ENCODE results near the gene STMN1.

STMN1 gene

DNA sequence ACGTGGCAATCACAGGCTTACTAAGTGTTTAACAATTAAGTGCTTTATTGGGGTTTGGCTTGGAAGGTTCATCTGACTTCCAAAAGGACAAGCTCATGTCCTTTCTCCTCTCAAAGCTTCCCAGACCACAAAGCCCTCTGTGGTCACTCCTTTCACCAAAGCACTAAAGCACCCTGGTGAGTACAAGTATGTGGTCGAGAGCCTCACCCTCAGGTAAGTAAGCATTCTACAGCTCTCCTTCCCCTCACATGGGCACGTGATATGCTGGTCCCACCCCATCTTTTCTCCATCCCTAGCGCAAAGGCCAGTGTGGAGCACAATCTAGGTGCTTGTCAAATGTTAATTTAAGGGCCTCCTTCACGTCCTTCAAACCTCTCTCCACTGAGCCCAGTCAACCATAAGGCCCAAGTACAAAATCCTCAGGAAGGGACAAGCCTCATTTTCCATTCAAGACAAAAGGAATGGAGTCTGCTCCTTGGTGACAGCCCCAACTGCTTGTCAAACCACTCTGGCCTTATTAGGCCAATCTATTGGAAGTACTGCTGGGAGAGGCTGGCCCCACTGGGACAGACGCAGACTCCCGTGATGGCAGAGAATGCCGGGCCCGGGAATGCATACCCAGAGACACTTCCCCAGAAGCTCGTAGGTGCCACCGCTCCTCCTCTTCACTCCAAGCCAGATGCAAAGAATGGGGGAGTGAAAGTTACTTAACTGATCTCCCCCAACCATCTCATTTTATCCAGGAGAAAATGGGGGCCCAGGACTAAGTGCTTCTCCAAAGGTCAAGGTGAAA is 7.8 kb downstream of the STMN1 start:
- TF ChIP-seq, protein P1, sequence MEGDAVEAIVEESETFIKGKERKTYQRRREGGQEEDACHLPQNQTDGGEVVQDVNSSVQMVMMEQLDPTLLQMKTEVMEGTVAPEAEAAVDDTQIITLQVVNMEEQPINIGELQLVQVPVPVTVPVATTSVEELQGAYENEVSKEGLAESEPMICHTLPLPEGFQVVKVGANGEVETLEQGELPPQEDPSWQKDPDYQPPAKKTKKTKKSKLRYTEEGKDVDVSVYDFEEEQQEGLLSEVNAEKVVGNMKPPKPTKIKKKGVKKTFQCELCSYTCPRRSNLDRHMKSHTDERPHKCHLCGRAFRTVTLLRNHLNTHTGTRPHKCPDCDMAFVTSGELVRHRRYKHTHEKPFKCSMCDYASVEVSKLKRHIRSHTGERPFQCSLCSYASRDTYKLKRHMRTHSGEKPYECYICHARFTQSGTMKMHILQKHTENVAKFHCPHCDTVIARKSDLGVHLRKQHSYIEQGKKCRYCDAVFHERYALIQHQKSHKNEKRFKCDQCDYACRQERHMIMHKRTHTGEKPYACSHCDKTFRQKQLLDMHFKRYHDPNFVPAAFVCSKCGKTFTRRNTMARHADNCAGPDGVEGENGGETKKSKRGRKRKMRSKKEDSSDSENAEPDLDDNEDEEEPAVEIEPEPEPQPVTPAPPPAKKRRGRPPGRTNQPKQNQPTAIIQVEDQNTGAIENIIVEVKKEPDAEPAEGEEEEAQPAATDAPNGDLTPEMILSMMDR (IDR thresholded peaks at IDR 0.05; ENCODE audit: low read depth, low read length), result no peak
- DNase-seq (ENCODE audit: extremely low read depth, low read depth), result no peak

GRCh38 chr1:25897754-25898153 is 8.5 kb downstream of the STMN1 start:
- no peak for DNase-seq (ENCODE audit: extremely low read depth, low read depth)
- TF ChIP-seq, protein P1 (IDR thresholded peaks at IDR 0.05; ENCODE audit: low read depth, low read length), result no peak

DNA sequence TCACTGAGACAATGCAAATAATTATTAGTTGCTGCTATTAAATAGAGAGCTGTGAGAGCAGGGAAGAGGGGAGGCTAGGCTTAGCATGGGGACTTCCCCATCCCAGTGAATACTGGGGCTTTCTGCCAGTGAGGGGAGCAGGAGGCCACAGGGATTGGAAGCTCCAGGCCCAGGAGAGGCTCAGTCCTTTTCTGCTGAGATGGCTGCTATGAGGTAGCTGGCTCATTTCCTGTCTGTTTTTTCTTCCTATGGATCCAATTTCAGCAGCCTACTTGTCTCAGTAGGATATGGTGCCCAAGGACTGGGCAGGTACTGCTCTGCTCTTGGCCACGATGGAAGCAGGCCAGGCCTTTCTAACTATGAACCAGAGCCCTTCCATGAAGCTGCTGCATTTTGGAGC is 10.0 kb downstream of the STMN1 start:
- TF ChIP-seq, protein P1 (IDR thresholded peaks at IDR 0.05; ENCODE audit: low read depth, low read length), result no peak
- DNase-seq (ENCODE audit: extremely low read depth, low read depth), result no peak

DNA sequence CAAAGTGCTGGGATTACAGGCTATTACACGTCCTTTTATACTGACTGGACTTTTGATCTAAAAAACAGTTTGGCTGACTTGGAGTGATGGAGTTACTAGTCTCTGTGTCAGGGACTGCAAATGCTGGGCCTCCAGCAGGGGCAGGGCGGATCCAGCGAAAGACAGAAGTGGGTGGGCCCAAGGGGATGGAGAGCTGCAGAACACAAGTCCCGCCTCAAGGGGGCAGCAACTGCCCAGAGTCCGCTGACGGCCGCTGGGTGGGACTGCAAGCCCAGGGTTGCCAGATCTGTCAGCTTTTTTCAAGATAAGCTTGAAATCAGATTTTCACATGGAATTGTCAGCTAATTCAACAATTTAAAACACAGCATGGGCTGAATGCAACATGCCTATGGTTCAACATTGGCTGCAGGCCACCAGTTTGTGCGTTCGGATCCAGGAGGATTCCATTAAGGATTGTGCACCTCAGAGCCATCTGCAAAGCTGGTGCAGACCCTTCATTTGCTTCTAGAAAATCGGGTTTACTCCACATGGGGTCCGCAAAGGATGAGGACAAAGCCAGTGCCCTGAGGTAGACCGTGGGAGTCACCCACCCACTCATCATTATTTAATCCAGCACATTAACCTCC is 10.7 kb downstream of the STMN1 start:
- TF ChIP-seq, protein P1 (IDR thresholded peaks at IDR 0.05; ENCODE audit: low read depth, low read length), result peak; percentile 97
- peak; percentile 85 for DNase-seq (ENCODE audit: extremely low read depth, low read depth)

GRCh38 chr1:25893116-25893515 is 13.1 kb downstream of the STMN1 start:
- TF ChIP-seq, protein P1 (IDR thresholded peaks at IDR 0.05; ENCODE audit: low read depth, low read length), result no peak

DNA sequence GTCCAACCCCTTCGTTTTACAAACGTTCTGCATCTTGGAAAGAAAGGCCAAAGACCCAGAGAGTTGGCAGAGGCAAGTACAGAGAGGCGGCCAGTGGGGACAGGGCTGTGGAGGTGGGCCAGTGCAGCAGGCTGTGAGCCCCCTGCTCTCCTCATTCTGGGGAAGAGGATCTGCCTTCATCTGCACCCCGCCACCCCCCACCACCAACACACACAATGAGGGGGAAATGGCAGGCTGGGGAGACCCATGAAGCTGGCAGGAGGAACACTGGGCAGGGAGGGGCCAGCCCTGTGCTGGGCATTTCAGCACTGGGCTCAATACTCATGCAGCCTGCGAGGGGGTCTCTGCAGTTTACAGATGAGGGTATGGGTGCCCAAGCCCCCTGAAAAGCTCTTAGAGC is 14.6 kb downstream of the STMN1 start:
- TF ChIP-seq, protein P1 (IDR thresholded peaks at IDR 0.05; ENCODE audit: low read depth, low read length), result no peak

More at GRCh38 chr1:25893116-25893515, 13.1 kb downstream of the STMN1 start:
- DNase-seq (ENCODE audit: extremely low read depth, low read depth), result no peak

More for the DNA sequence above, 14.6 kb downstream of the STMN1 start:
- DNase-seq (ENCODE audit: extremely low read depth, low read depth), result no peak
